ENCODE measurements around the gene NKX6-2.
"Not testable (repeated sequence)": the region's sequence is repeated elsewhere in the genome, so short reads cannot be mapped to it uniquely, and the experiment has no call there.

NKX6-2 gene

DNA sequence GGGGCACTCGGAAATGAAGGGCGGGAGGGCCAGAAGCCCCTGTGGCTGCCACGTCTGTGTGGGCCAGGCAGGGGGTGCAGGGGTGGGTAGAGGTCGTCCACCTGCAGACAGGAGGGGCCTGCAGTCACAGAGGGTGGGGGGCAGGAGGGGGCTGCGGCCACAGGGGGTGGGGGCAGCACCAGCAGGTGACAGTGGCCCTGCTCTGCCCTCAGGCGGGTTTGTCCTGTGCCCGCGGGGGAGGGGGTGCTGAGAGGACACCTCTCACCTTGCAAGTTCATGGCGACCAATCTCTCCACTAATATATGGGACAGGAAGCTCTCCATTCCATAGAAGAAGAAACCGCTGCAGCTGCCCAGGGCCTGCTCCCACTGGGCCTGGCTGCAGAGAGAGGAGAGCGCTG is 26.6 kb upstream of the NKX6-2 start:
- no peak for DNase-seq

DNA sequence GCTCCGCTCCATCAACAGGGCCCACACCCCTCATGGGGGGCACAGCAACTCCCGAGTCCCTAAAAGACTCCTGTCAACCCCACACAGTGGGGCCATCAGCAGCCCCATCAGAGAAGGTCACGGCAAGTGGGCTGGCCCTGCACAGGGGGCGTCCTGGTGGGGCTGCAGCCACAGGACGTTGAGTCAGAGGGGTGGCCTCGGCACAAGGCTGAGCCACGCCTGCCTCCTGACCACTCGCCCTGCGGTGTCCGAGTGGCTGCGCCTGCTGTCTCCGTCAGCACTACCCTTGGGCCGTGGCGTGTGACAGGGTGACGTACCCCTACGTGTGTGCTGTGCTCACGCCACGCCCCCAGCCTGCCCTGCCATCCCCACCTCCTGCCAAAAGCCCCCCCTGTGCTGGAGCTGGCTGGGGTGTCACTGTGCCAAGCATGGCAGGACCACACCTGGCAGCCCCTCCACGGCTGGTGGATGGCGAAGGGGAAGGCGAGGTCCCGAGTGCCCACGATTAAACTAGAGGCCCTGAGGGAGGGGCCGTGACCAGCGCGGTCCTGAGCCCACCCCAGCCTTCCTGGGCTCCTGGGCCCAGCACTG is 26.0 kb upstream of the NKX6-2 start:
- DNase-seq: no peak

DNA sequence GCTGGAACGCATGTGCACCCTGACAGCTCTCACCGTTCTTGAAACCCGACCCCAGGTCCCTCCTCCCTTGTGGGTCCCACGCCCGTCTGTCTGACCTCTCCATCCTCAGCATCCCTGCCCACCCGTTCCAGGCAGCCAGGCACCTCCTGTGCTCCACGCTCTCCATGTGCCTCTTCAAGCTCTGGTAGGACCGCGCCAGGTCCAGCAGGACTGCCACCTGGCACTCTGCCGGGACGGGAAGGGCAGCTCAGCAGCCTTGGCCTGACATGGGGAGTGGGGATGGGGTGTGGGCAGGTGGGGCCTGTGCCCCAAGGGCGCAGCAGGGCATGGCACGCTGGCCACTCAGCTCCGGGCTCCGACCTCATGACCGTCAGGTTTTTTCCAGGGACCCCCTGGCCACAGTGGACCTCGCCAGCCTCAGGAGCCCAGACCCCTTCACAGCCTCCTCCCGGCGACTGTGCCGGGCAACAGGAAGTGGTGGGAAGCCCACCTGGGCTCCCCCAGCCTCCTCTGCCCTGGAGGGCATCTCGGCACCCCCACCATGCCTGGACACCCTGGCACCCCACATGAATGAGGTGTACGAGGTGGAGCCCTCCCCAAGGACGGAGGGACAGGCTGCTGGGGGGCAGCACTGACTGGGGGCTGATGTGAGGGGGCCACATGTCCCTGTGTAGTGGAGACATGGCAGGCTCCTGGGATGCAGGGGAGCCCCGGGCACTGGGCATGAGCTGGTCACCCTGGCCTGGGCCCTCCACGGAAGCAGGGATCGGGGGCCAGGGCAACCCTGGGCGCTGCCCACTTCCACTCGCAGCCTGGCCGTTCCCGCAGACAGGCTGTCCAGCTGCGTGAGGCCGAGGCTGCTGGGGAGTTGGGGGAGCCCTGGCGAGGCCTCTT is 25.1 kb upstream of the NKX6-2 start:
- no peak for DNase-seq

- no peak for DNase-seq
These were observed 24.3 kb upstream of the NKX6-2 start for GRCh38 chr10:132810141-132810806.

GRCh38 chr10:132809232-132810140 is 23.5 kb upstream of the NKX6-2 start:
- DNase-seq: no peak

DNA sequence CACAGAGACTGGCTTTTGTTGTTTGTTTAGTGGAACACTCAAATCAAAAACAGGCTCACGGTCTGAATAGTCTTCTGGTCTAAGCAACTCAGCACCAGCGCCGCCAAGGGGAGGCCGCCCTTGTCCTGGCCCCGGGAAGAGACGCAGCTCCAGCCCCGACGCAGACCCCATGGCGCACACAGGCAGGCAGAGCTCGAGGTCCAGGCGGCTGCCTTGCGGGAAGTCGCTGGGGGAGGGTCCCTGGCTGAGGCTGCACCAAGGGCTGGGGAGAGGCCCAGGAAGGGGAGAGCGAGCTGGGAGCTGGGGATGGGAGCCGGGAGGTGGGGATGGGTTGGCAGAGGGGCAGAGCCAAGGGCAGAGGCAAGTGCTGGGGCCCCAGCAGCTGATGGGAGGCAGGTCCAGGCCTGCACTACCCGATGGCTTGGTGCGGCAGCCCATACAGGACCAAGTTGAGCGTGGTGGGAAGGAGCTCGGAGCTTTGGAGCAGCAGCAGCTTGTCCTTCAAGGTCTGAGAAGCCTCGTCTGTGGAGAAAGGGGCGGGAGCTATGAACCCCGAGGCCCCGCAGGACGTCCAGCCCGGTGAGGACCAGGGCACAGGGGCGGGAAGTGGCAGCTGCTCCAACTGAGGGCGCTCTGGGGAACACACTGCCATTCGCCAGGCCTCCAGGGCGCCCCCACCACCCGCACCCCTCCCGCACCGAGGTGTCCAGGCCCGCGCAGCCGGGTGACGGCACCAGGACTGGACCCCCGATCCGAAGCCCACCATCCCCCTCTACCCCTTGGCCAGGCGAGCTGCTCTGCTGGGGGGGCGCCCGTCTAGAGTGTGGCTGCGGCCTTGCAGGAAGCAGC is 22.7 kb upstream of the NKX6-2 start:
- DNase-seq: no peak

DNA sequence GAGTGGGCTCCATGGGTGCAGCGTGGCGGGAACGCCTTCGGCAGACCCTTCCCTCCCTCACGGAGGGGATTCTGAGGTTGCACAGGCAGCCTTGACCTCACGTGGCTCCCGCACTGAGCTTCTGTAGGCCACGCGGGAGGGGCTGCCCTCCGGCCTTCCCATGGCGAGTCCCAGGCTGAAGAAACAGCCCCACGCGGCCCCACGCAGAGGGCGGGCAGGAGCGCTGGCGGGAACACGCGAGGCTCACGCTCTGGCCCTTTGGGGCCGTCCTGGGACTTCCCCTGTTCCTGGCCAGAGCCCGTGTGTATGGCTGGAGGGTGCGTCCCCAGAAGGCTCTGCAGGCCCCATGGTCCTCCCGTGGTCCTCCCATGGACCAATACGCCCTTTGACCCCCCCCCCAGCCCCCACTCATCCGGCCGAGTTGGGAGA is 21.7 kb upstream of the NKX6-2 start:
- no peak for DNase-seq

DNA sequence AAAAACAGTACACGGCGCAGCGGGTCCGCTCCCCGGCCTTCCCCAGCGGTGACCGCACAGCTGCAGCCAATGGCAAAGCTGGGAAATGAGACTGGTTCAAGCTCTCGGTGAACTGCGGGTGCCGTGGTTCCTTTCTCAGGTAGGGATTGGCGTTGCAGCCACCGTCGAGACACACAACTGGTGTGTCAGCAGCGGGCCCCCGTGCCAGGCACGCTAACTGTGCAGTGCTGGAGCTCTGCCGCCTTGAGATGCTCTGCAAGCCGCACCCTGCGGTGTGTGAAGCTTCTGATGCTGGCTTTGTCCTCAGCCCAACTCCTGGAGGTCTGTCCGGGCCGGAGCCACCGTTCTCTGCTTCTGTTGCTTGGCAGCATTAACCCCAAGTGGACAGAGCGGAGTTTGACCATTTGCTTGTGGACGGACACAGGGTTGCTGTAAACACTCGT is 20.6 kb upstream of the NKX6-2 start:
- DNase-seq: no peak

DNA sequence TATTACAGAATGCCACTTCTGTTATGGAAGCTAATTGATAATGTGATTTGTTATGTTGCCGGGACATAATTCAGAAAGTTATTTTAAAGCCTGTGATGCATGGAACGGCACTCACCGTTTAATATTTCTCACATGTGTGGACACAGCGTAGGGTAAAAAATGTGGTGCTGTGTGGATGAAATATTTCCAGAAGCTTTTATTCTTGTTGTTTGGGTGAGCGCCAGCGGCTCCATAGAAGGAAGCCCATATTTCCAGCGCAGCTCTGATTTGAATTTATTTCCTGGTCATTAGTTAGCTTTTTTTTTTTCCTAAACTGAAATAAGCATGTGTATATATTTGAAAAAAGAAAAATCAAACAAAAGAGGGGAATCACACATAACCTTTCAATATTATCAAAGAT is 20.2 kb upstream of the NKX6-2 start:
- no peak for DNase-seq

DNA sequence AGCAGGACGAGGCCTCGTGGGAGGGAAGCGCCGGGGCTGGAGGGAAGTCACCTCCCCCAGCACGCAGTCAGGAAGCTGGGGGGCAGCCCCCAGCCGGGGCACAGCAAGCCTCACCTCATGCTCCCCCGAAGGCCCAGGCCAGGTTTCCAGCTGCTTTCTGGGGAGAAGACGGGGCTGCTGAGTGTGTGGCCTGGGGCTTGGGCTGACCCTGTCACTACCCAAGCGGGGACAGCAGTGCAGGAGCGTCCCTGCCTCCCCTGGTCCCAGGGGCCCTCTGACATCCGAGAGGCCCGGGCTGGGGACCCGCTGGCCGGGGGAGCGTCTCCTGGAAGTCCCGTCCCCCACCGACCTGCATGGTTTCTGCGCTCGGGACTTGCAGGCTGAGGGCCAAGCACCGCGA is 19.7 kb upstream of the NKX6-2 start:
- no peak for DNase-seq

DNA sequence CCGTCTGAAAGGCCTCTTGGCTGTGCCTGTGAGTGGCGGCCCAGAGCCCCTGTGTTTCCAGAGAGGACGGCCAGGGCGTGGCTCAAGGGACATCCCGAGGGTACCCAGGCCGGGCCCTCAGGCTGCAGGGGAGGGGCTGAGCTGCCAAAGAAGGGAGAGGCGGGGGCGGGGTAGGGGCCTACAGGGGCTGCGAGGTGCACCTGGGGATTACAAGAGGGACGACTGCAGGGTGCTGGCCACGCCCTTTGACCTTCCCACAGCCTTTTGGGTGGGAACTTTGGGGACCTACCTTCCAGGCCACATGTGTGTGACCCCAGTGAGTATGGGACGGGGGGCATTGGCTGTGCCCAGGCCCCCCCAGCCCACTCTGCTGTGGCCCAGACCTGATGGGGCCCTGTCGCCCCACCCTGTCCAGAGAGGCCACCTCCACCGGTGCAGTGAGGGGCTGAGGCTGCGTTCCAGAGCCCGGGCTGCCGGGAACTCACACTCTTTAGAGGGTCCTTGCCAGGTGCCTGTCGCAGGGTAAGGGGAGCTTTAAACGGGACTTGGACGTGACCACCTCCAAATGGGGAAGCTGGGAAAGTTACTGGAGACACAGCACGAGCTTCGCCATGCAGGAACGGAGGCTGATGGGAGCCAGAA is 19.0 kb upstream of the NKX6-2 start:
- no peak for DNase-seq

- DNase-seq: no peak
These were observed 18.3 kb upstream of the NKX6-2 start for GRCh38 chr10:132804287-132804686.

- DNase-seq: no peak
These were observed 17.7 kb upstream of the NKX6-2 start for GRCh38 chr10:132803416-132804210.

- no peak for DNase-seq
These were observed 16.9 kb upstream of the NKX6-2 start for GRCh38 chr10:132802694-132803320.

GRCh38 chr10:132802048-132802447 is 16.1 kb upstream of the NKX6-2 start:
- DNase-seq: no peak

DNA sequence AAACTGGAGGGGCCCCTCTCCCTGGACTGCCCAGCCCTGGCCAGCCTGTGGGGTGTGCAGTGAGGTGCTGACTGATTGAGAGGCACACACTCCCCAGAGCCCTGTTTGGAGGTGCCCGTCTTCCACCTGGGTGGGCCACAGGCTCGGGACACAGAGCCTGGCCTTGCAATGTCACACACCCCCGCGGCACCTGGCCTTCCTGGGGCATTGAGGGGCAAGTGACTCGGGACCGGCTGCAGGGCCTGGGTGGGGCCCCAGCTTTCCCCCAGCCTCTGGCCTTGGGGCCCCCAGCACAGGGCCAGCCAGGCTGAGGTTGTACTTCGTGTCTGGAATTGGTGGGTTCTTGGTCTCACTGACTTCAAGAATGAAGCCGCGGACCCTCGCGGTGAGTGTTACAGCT is 13.9 kb upstream of the NKX6-2 start:
- no peak for DNase-seq

GRCh38 chr10:132798876-132799275 is 12.9 kb upstream of the NKX6-2 start:
- no peak for DNase-seq

- no peak for DNase-seq
These were observed 12.5 kb upstream of the NKX6-2 start for GRCh38 chr10:132798403-132798802.

- DNase-seq: not testable (repeated sequence)
These were observed 12.0 kb upstream of the NKX6-2 start for GRCh38 chr10:132797986-132798385.

DNA sequence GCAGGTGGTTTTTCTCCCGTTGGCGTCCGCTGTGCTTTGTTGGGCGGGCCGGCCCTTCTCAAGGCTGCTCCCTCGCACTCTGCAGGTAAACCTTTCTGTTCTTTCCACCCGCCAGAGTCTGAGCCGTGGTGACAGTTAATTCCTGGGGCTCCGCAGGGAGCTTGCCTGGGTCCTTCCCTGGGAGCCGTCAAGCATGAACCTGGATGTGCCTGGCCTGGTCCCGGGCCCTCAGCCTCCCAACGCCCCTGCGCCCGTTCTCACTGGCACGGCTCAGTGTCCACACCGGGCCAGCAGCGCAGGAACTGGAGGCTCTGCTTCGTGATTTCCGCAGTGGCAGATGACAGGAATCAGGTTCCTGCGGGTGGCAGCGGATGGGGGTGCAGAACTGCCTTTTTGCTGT is 10.9 kb upstream of the NKX6-2 start:
- no peak for DNase-seq

Measured in activated CD4-positive, alpha-beta T cell treated with anti-CD3 and anti-CD28 coated beads, Interleukin-2, amount 50 U/mL, for 1 hour (primary cell).